Measurements from ENCODE around the gene IL1RN. TPM values are rescaled to one million over a fixed set of nuclear protein-coding genes. Genes with fewer than 3 reads are reported as not detected.

IL1RN gene
- total and polyA plus RNA-seq, 2 experiments from 2014 or later: not detected

DNA sequence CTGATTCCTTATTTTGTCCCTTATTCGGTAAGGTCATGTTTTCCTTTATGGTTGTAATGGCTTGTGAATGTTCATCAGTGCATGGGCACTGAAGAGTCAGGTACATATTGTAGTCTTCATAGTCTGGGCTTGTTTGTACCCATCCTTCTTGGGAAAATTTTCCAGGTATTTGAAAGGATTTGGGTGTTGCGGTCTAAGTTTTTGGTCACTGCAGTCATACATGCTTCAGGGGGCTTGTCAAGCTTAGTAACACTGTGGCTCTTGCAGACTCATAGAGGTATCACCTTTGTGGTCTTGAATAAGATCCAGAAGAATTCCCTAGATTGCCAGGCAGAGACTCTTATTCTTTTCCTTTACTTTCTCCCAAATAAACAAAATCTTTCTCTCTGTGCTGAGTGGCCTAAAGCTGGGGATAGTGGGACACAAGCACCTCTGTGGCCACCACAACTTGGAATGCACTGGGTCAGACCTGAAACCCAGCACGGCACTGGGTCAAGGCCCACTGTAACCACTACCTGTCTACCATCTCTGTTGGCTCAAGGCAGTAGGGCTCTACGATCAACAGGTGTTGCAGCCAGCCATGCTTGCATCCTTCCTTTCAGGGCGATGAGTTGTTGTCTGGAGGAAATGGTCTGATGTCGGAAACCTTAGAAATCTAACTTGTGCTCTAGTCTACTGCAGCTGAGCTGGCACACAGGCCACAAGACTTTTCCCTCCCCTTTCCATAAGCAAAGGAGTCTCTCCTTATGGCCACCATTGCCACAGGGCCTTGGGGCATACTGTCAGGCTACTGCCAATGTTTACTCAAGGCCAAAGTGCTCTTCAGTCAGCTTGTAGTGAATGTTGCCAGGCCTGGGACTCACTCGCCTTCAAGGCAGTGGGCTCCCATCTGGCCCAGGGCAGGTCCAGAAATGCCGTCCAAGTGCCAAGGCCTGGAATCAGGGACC, 21.5 kb downstream of the IL1RN start:
- in situ Hi-C loops (cut with MboI): no loop called here
- Histone ChIP-seq H3K36me3 (ENCODE audit: low read depth) (no peaks in the 10 kb centered on the region), H3K79me2 (ENCODE audit: insufficient read depth) (no peaks in the 10 kb centered on the region), H3K9me2 (ENCODE audit: insufficient read depth) (no peaks in the 10 kb centered on the region), H4K20me1 (ENCODE audit: insufficient read depth) (no peaks in the 10 kb centered on the region), H3K4me2 (ENCODE audit: unreplicated experiment) (no peak overlapping the region), H2AFZ (no peak overlapping the region), H3F3A (ENCODE audit: insufficient read depth) (no peaks in the 10 kb centered on the region), H3K9ac (no peak overlapping the region), H3K4me3 (no peak overlapping the region), H3K4me1 (ENCODE audit: insufficient read depth) (no peaks in the 10 kb centered on the region), H3K27me3 (replicated peaks; ENCODE audit: insufficient read depth) (no peaks in the 10 kb centered on the region), H3K9me3 (ENCODE audit: low read depth) (no peaks in the 10 kb centered on the region), H3K27ac (no peak overlapping the region)
- TF ChIP-seq EZH2phosphoT487 (IDR thresholded peaks at IDR 0.05; ENCODE audit: insufficient read depth, low read depth) (no peak), EZH2 (IDR thresholded peaks at IDR 0.05; ENCODE audit: insufficient read depth, poor library complexity, severe bottlenecking) (no peak)
- WGBS, 2 experiments (ENCODE audit: low coverage in 1 of 2, low lambda C conversion rate in 2 of 2, missing lambda C conversion rate in 2 of 2): 63 to 66% methylated on average over 8 of the region's 8 CpGs
- no peak for DNase-seq

DNA sequence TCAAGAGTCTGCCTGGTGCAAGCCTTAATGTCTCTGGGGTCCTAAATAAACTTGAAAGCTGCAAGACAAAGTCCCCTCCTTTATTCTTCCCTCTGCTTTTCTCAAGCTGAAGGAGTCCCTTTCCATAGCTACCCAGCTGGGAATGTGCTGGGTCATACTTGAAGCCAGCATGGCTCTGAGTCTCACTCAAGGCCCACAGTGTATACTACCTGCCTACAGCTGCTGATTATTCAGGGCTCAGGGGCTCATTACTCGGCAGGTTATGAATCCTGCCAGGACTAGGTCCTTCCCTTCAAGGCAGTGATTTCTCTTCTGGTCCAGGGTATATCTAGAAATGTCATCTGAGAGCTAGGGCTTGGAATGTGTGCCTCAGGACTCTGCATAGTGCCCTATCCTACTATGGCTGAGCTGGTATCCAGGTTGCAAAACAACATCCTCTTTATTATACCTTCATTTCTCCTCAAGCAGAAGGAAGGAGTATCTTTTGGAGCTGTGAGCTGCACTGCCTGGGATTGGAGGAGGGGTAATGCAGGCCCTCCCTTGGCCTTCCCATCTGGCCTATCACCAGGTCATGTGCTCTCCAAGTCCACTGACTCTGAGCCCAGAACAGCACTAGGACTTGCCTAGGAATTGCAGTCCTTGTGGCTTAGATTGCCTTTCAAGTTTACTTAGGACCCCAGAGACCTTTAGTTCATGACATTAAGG, 22.3 kb downstream of the IL1RN start:
- WGBS, 2 experiments (ENCODE audit: low coverage in 1 of 2, low lambda C conversion rate in 2 of 2, missing lambda C conversion rate in 2 of 2): 62 to 89% methylated on average over 1 of the region's 1 CpG
- Histone ChIP-seq H4K20me1 (ENCODE audit: insufficient read depth) (no peaks in the 10 kb centered on the region), H3K4me3 (no peak overlapping the region), H3K27ac (no peak overlapping the region), H3K4me2 (ENCODE audit: unreplicated experiment) (no peak overlapping the region), H3K36me3 (ENCODE audit: low read depth) (no peaks in the 10 kb centered on the region), H3K4me1 (ENCODE audit: insufficient read depth) (no peaks in the 10 kb centered on the region), H3K27me3 (replicated peaks; ENCODE audit: insufficient read depth) (no peaks in the 10 kb centered on the region), H3K9ac (no peak overlapping the region), H3K9me2 (ENCODE audit: insufficient read depth) (no peaks in the 10 kb centered on the region), H2AFZ (no peak overlapping the region), H3F3A (ENCODE audit: insufficient read depth) (no peaks in the 10 kb centered on the region), H3K79me2 (ENCODE audit: insufficient read depth) (no peaks in the 10 kb centered on the region), H3K9me3 (ENCODE audit: low read depth) (no peaks in the 10 kb centered on the region)
- in situ Hi-C loops (cut with MboI): no loop called here
- no peak for TF ChIP-seq EZH2phosphoT487 (IDR thresholded peaks at IDR 0.05; ENCODE audit: insufficient read depth, low read depth)
- no peak for TF ChIP-seq EZH2 (IDR thresholded peaks at IDR 0.05; ENCODE audit: insufficient read depth, poor library complexity, severe bottlenecking)
- DNase-seq: no peak

DNA sequence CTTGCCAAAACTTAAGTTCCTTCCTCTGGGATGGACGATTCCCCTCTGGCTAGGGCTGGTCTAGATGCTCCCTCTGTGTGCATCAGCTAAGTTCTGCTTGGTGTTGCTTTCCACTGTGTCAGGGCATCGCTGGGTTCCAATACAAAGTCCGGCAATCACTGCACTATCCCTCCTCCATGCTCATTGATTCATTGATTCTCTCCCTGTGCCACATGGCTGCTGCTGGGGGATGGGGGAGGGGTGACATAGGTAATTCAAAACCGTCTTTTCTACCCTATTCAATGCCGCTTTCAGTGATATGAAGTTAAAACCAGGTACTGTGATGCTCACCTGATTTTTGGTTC, 22.8 kb downstream of the IL1RN start:
- in situ Hi-C loops (cut with MboI): no loop called here
- Histone ChIP-seq H3K9me2 (ENCODE audit: insufficient read depth) (no peaks in the 10 kb centered on the region), H3K4me3 (no peak overlapping the region), H3K27me3 (replicated peaks; ENCODE audit: insufficient read depth) (no peaks in the 10 kb centered on the region), H3K9me3 (ENCODE audit: low read depth) (no peaks in the 10 kb centered on the region), H3K4me1 (ENCODE audit: insufficient read depth) (no peaks in the 10 kb centered on the region), H4K20me1 (ENCODE audit: insufficient read depth) (no peaks in the 10 kb centered on the region), H3K4me2 (ENCODE audit: unreplicated experiment) (no peak overlapping the region), H3K79me2 (ENCODE audit: insufficient read depth) (no peaks in the 10 kb centered on the region), H3K36me3 (ENCODE audit: low read depth) (no peaks in the 10 kb centered on the region), H3K27ac (no peak overlapping the region), H3K9ac (no peak overlapping the region), H2AFZ (no peak overlapping the region), H3F3A (ENCODE audit: insufficient read depth) (no peaks in the 10 kb centered on the region)
- 73 to 74% methylated on average over 5 of the region's 5 CpGs for WGBS, 2 experiments (ENCODE audit: low coverage in 1 of 2, low lambda C conversion rate in 2 of 2, missing lambda C conversion rate in 2 of 2)
- no peak for TF ChIP-seq EZH2phosphoT487 (IDR thresholded peaks at IDR 0.05; ENCODE audit: insufficient read depth, low read depth)
- TF ChIP-seq EZH2 (IDR thresholded peaks at IDR 0.05; ENCODE audit: insufficient read depth, poor library complexity, severe bottlenecking): no peak
- DNase-seq: no peak

DNA sequence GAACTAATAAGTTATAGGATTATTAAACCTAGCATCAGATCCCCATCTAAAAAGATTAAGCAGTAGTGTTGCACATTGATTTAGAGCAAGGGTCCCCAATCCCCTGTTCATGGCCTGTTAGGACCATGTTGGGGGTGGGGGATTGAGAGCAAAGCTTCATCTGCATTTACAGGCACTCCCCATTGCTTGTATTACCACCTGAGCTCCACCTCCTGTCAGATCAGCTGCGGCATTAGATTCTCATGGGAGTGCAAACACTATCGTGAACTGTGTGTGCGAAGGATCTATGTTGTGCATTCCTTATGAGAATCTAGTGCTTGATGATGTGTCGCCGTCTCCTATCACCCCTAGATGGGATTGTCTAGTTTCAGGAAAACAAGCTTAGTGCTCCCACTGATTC, 27.9 kb downstream of the IL1RN start:
- no peaks in the 10 kb centered on the region for H3K27me3 ChIP-seq (replicated peaks; ENCODE audit: insufficient read depth)
- no peak overlapping the region for H3K27ac ChIP-seq
- no peak overlapping the region for H3K4me2 ChIP-seq (ENCODE audit: unreplicated experiment)
- in situ Hi-C loops (cut with MboI): no loop called here
- no peaks in the 10 kb centered on the region for H3K36me3 ChIP-seq (ENCODE audit: low read depth)
- no peaks in the 10 kb centered on the region for H4K20me1 ChIP-seq (ENCODE audit: insufficient read depth)
- no peak for DNase-seq
- H3K4me3 ChIP-seq: no peak overlapping the region
- no peaks in the 10 kb centered on the region for H3K9me3 ChIP-seq (ENCODE audit: low read depth)
- no peaks in the 10 kb centered on the region for H3K9me2 ChIP-seq (ENCODE audit: insufficient read depth)
- TF ChIP-seq EZH2 (IDR thresholded peaks at IDR 0.05; ENCODE audit: insufficient read depth, poor library complexity, severe bottlenecking): no peak
- TF ChIP-seq EZH2phosphoT487 (IDR thresholded peaks at IDR 0.05; ENCODE audit: insufficient read depth, low read depth): no peak
- 86 to 90% methylated on average over 5 of the region's 5 CpGs for WGBS, 2 experiments (ENCODE audit: low coverage in 1 of 2, low lambda C conversion rate in 2 of 2, missing lambda C conversion rate in 2 of 2)
- H3K9ac ChIP-seq: no peak overlapping the region
- no peaks in the 10 kb centered on the region for H3K79me2 ChIP-seq (ENCODE audit: insufficient read depth)
- H3K4me1 ChIP-seq (ENCODE audit: insufficient read depth): peaks cover 9% of the 10 kb centered on the region
- no peak overlapping the region for H2AFZ ChIP-seq
- H3F3A ChIP-seq (ENCODE audit: insufficient read depth): 0 out of 2 replicates have a peak, but pooled peaks cover 11% of the 10 kb centered on the region
